ENCODE results near the gene DLGAP4. TPM values are rescaled to one million over a fixed set of nuclear protein-coding genes. Genes with fewer than 3 reads are reported as not detected.

Gene DLGAP4
- total RNA-seq, 1 donor from 2014 or later, result 38.1 TPM

- ATAC-seq (no peak), DNase-seq (no peak)
- intact Hi-C loops (cut with micrococcal nuclease), result no loop called here
Observed at GRCh38 chr20:36318166-36318565, 12.0 kb downstream of the DLGAP4 start.

GRCh38 chr20:36319356-36320260 lies 13.5 kb downstream of the DLGAP4 start:
- intact Hi-C loops (cut with micrococcal nuclease), result no loop called here
- DNase-seq, result no peak
- ATAC-seq, result no peak

GRCh38 chr20:36320261-36320897 lies 14.2 kb downstream of the DLGAP4 start:
- ATAC-seq (no peak), DNase-seq (no peak)
- intact Hi-C loops (cut with micrococcal nuclease), result no loop called here

- no peak for ATAC-seq
- intact Hi-C loops (cut with micrococcal nuclease), result no loop called here
- no peak for DNase-seq
Observed at GRCh38 chr20:36320898-36321695, 15.0 kb downstream of the DLGAP4 start.

GRCh38 chr20:36322131-36322530 lies 16.0 kb downstream of the DLGAP4 start:
- no peak for DNase-seq
- ATAC-seq, result no peak
- intact Hi-C loops (cut with micrococcal nuclease), result no loop called here

- DNase-seq (no peak), ATAC-seq (no peak)
- intact Hi-C loops (cut with micrococcal nuclease), result no loop called here
Observed at GRCh38 chr20:36330091-36330490, 24.0 kb downstream of the DLGAP4 start.

- DNase-seq (no peak), ATAC-seq (no peak)
Observed at GRCh38 chr20:36331209-36331608, 25.1 kb downstream of the DLGAP4 start.

GRCh38 chr20:36333841-36334240 lies 27.7 kb downstream of the DLGAP4 start:
- no peak for ATAC-seq
- intact Hi-C loops (cut with micrococcal nuclease), result no loop called here
- no peak for DNase-seq

More at GRCh38 chr20:36331209-36331608, 25.1 kb downstream of the DLGAP4 start:
- intact Hi-C loops (cut with micrococcal nuclease), result no loop called here

DNA sequence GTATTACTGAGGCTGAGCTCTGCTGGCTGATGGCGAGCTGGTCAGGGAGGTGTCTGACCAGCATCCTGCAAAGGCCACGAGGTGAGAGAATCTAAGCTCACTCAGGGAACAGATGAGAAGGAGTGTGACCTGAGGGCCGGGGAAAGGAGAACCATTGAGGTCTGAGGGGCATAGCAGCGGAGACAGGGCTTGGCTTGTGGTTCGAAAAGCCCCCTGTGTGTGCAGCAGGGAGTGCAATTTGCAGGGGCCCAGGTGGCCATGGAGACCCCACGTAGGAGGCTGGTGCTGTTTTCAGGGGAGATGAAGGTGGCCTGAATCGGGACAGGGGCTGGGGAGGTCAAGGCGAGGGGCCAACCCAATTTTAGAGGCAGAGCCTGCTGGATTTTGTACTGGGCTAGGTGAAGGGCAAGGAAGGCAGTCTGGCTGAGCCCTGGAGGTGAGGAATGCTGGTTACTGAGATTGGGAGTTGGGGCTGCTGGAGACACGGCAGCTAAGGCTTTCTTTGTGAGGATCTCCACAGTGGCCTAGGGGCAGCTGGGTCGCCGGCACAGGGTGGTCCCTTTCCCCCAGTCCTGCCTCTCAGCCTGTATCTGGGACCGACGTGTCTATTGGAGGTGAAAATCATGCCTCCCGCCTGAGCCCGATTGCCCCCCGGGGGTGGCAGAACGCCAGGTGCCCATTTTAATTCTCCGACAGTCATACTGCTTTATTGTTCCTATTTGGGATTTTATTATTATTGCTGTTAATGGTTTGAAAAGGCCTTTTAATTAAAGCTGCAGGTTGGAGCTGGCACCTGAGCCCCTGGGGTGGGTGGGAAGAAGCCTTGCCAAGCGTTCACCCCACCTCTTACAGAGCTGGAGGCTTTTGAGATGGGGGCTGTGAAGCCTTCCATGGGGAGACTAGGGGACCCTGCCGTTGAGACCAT lies 28.4 kb downstream of the DLGAP4 start:
- no peak for ATAC-seq
- intact Hi-C loops (cut with micrococcal nuclease), result no loop called here

DNA sequence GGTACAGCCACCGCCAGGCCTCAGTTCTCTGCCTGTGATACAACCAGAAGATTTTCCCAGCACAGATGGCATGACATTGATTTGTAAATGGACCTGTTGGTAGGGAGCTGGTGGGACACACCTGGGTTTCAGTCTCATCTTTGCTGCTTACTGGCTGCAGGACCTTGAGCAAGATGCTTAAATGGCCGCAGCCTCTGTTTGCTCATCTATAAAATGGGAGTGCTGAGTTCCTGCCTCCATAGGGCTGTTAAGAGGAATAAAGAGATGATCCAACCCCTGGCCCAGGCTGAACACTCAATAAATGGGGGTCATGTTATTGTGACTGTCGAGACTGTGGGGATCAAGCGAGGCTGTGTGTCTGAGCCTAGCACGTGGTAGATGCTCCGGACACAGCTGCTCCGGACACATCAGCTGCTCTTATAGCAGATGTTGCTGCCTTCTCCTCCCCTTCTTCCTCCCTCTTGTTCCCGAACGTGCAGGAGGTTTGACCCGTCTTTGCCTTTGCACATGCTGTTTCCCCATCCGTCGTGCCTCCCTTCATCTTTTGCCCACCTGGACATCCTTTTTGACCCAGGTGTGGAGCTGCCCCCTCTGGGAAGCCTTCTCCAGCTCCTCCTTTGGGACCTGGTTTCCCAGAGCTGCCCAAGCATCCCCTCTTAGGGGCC lies 29.2 kb downstream of the DLGAP4 start:
- intact Hi-C loops (cut with micrococcal nuclease), result no loop called here
- DNase-seq, result no peak

More for the DNA sequence above, 28.4 kb downstream of the DLGAP4 start:
- no peak for DNase-seq

GRCh38 chr20:36336204-36336603 lies 30.1 kb downstream of the DLGAP4 start:
- ATAC-seq (no peak), DNase-seq (no peak)
- intact Hi-C loops (cut with micrococcal nuclease), result no loop called here

More for the DNA sequence above, 29.2 kb downstream of the DLGAP4 start:
- ATAC-seq, result no peak

DNA sequence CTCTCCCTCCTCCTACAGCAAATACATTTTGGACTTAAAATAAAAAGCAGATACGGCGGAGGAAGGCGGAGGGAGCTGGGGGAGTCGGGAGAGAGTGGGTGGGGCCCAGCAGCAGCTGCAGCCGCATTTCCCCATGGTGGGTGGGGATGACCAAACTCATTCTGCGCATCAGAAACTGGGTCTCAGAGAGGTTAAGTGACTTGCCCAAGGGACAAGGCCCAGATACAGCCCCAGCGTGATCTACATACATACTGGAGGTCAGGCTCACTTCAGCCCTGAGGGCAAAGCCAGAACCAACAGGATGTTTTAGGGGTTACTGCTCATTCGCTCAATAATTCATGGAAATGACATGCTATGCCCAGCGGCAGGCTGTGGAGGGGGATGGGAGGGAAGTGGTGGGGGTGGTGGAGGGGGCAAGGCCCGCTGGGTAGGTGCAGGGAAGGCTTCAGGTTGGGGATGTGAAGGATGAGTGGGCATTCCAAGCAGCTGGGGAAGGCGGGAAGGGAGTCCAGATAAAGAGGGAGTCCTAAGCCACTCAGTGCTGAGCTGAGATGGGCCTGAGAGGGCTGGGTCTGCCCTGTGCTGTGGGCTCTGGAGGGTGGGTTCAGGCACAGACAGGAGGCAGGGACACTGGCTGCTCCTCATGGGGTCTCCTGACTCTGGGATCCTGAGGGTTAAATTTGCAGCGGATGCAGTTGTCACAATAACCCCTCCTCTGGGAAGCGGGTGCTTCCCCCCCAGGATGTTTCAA lies 31.0 kb downstream of the DLGAP4 start:
- intact Hi-C loops (cut with micrococcal nuclease), result no loop called here
- DNase-seq, result no peak
- ATAC-seq, result no peak

GRCh38 chr20:36337886-36338285 lies 31.7 kb downstream of the DLGAP4 start:
- ATAC-seq (no peak), DNase-seq (no peak)
- intact Hi-C loops (cut with micrococcal nuclease), result no loop called here

DNA sequence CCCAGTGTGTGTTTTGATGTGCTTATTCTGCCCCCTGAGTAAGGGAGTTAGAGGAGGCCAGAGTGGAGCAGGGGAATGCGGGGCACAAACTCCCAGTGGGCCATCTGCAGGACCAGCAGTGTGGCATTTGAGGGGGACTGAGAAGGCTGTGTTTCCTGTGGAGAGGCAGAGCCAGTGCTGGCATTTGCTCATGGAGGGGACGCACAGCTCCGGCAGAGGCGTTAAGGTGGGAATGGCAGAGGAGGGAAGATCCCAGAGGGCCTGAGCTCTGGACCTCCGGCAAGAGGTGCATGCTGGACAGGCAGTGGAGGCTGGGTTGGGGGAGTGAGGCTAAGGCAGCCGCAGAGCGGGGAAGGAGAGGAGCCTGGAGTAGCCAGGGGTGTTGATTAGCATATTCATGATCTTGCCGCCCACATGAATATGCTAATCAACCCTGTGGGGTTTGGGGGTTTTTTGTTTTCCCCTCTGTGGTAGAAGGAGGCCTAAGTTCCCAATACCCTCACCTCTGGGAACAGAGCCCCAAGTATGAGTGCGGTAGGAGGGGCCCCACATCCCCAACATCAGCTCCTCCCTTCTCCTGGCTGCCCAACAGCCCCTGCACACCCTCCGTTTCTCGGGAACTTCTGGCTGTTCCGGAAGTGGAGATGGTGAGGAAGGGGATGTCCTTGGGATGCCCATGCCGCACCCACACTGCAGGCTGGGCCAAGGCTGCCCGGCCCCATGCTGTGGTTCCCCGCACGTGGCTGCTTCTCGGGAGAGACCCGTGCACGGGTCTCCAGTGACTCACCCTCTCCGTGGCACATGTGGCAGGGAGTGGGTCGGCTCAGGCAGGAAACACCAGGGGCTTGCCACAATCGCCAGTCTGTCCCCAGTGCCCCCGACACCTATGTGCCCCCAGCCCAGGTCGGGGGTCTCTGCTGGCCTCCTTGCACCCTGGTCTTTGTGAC lies 33.8 kb downstream of the DLGAP4 start:
- intact Hi-C loops (cut with micrococcal nuclease), result no loop called here
- DNase-seq, result no peak
- no peak for ATAC-seq

DNA sequence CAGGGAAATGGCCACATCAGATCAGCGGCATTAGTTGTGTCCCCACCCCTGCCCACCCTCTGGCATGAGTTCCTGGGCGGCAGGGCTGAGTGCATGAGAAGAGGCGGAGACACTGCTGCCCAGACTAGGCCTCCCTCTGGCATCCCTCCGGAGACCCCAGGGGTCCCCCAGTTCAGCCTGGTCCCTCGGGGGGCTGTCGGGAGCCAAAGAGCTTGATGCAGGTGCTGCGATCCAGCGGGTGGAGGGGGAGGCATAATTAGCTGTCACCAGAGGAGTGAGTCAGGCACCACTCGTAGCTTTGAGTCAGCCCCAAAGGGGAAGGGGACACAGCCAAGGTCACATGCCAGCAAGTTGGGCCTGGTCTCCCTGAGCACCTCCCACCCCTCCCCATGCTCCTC lies 34.5 kb downstream of the DLGAP4 start:
- DNase-seq, result no peak
- ATAC-seq, result no peak
- intact Hi-C loops (cut with micrococcal nuclease), result no loop called here

DNA sequence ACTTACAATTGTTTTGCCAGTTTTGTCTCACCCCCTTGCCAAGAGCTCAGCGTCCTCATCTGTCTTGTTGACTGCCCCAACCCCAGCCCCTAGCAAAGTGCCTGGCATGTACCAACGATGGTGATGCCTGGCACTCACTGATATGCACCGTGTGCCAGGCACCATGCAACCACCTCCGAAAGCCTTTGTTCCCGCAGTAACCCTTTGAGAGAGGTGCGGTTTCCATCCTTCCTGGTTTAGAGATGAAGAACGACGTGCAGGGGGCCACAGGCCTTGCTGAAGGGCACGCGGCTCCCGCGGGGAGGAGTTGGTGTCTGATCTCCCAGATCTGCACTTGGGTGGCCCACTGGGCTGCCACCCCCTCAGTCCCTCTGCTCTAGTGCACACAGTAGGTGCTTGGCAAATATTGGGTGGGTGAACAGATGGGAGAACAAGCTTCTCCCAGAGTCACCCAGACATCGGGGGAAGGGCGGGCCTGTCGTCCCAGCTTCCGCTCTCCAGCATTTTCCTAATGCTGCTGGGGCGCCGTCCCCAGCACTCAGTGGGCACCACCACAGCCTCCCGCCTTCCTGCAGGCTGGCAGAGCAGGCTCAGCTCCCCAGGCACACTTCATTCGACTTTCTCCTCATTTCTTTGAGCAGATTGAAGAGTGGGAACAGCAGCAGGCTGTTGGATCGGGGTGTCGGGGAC lies 35.3 kb downstream of the DLGAP4 start:
- intact Hi-C loops (cut with micrococcal nuclease), result no loop called here
- ATAC-seq (no peak), DNase-seq (no peak)
